SK-N-SH (cell line): ENCODE data around the gene ZNF576. TPM values are rescaled to one million over a fixed set of nuclear protein-coding genes. Genes with fewer than 3 reads are reported as not detected.

Experiments
- CTCF ChIA-PET: fragments of 300-600, 350-600 bp; formaldehyde crosslinking; extraction: SDS; loops from one replicate; lab custom pipeline; 2021; lab: Yijun Ruan, JAX
- POLR2A ChIA-PET: fragments of 350-600 bp; sonication (Branson Sonifier 250); formaldehyde crosslinking; extraction: SDS; loops from one replicate; lab custom pipeline; 2020; ENCODE audit warnings: antibody characterized with exemption, inconsistent platforms; lab: Yijun Ruan, JAX
- DNase-seq: peaks from one replicate; pipeline ENCODE4 v3.0.0; 2012
- H2AFZ ChIP-seq: fragments of 200-600 bp; sonication (generic); 2 replicates; pipeline ENCODE4 v1.8.1; 2016; ENCODE audit warnings: antibody characterized with exemption, mild to moderate bottlenecking, low read depth
- H3F3A ChIP-seq: fragments of 200-600 bp; sonication (generic); replicated peaks from 2 replicates; pipeline ENCODE3; 2016; ENCODE audit warnings: antibody characterized with exemption, mild to moderate bottlenecking; ENCODE audit not compliant: insufficient read depth
- H3K27ac ChIP-seq, 2 experiments: fragments of 200-500 bp in 1 of 2; fragments of 200-600 bp in 1 of 2; sonication (Bioruptor generic) in 1 of 2; sonication (generic), shearing (Covaris generic) in 1 of 2; 2 replicates each; pipeline versions ENCODE4 v1.5.1 to v1.6.1; 2014 to 2016; ENCODE audit warnings: low read depth in 2 of 2, inconsistent platforms in 1 of 2, low read length in 1 of 2, mild to moderate bottlenecking in 1 of 2, mixed read lengths in 1 of 2
- H3K27me3 ChIP-seq: fragments of 200-600 bp; sonication (generic), shearing (Covaris generic); 2 replicates; pipeline ENCODE4 v1.6.1; 2016; ENCODE audit warnings: mixed run types; ENCODE audit not compliant: insufficient read depth
- H3K36me3 ChIP-seq, 2 experiments: fragments of 200-500 bp in 1 of 2; fragments of 200-600 bp in 1 of 2; sonication (Bioruptor generic) in 1 of 2; sonication (generic) in 1 of 2; replicated peaks in 1 of 2; 2 replicates each; pipeline versions ENCODE3 to v1.5.1; 2014 to 2016; ENCODE audit warnings: low read length in 1 of 2, mild to moderate bottlenecking in 1 of 2; ENCODE audit not compliant: insufficient read depth in 2 of 2, control insufficient read depth in 1 of 2
- H3K4me1 ChIP-seq, 2 experiments: fragments of 200-500 bp in 1 of 2; fragments of 200-600 bp in 1 of 2; sonication (Bioruptor generic) in 1 of 2; sonication (generic), shearing (Covaris generic) in 1 of 2; 2 replicates each; pipeline versions ENCODE4 v1.5.1 to v1.6.1; 2014 to 2016; ENCODE audit warnings: low read depth in 1 of 2, low read length in 1 of 2, mixed run types in 1 of 2; ENCODE audit not compliant: insufficient read depth in 2 of 2, control insufficient read depth in 1 of 2
- H3K4me2 ChIP-seq: fragments of 200-600 bp; sonication (generic), shearing (Covaris generic); 2 replicates; pipeline ENCODE4 v1.6.1; 2017; ENCODE audit warnings: mixed run types
- H3K4me3 ChIP-seq, 2 experiments: fragments of 200-500 bp in 1 of 2; fragments of 200-600 bp in 1 of 2; sonication (Bioruptor generic) in 1 of 2; sonication (generic), shearing (Covaris generic) in 1 of 2; 2 replicates each; pipeline versions ENCODE4 v1.5.1 to v1.8.1; 2014 to 2016; ENCODE audit warnings: low read depth in 2 of 2, inconsistent platforms in 1 of 2, low read length in 1 of 2, mild to moderate bottlenecking in 1 of 2, mixed read lengths in 1 of 2, moderate library complexity in 1 of 2
- H3K79me2 ChIP-seq: fragments of 200-600 bp; sonication (generic); 2 replicates; pipeline ENCODE4 v1.8.1; 2017; ENCODE audit warnings: mild to moderate bottlenecking; ENCODE audit not compliant: insufficient read depth
- H3K9ac ChIP-seq: fragments of 200-600 bp; sonication (generic); 2 replicates; pipeline ENCODE4 v1.6.1; 2017; ENCODE audit warnings: mixed run types
- H3K9me2 ChIP-seq: fragments of 200-600 bp; sonication (generic); 2 replicates; pipeline ENCODE4 v1.6.1; 2017; ENCODE audit warnings: mixed run types
- H3K9me3 ChIP-seq: fragments of 200-600 bp; sonication (generic); 2 replicates; pipeline ENCODE4 v1.6.1; 2017; ENCODE audit warnings: mixed run types, mild to moderate bottlenecking, moderate library complexity
- H4K20me1 ChIP-seq: fragments of 200-600 bp; sonication (generic); 2 replicates; pipeline ENCODE4 v1.6.1; 2017; ENCODE audit warnings: mild to moderate bottlenecking, mixed run types; ENCODE audit not compliant: insufficient read depth
- EZH2phosphoT487 ChIP-seq: fragments of 200-600 bp; sonication (generic); IDR thresholded peaks from 2 replicates; pipeline ENCODE4 v1.6.1; 2017; ENCODE audit warnings: low read depth, mixed run types, mild to moderate bottlenecking, antibody characterized with exemption, moderate library complexity, borderline replicate concordance
- FOSL2 ChIP-seq: IDR thresholded peaks from 2 replicates; pipeline ENCODE4 v1.4.0; 2012; ENCODE audit warnings: low read depth, mild to moderate bottlenecking, moderate library complexity, borderline replicate concordance
- FOXJ3 ChIP-seq: sonication (generic); formaldehyde crosslinking; IDR thresholded peaks from 2 replicates; pipeline ENCODE4 v1.5.1; 2020; ENCODE audit warnings: mild to moderate bottlenecking, missing genetic modification reagents
- FOXM1 ChIP-seq: IDR thresholded peaks from 2 replicates; pipeline ENCODE4 v1.4.0; 2012; ENCODE audit warnings: low read depth, mild to moderate bottlenecking
- GABPA ChIP-seq: IDR thresholded peaks from 2 replicates; pipeline ENCODE4 v1.4.0; 2012; ENCODE audit warnings: low read depth, mild to moderate bottlenecking
- GATA2 ChIP-seq: sonication (generic); formaldehyde crosslinking; IDR thresholded peaks from 2 replicates; pipeline ENCODE4 v1.5.0; 2020; ENCODE audit warnings: mild to moderate bottlenecking, missing genetic modification reagents
- MAX ChIP-seq: IDR thresholded peaks from 2 replicates; pipeline ENCODE4 v1.4.0; 2012; ENCODE audit warnings: low read depth
- MXI1 ChIP-seq: IDR thresholded peaks from 2 replicates; pipeline ENCODE4 v1.6.1; 2012; ENCODE audit warnings: mild to moderate bottlenecking, low read depth, low read length, improper control_type of control experiment
- NRF1 ChIP-seq: IDR thresholded peaks from 2 replicates; pipeline ENCODE4 v1.6.1; 2012; ENCODE audit warnings: low read depth, mild to moderate bottlenecking, low read length
- RAD21 ChIP-seq: IDR thresholded peaks from 2 replicates; pipeline ENCODE4 v1.6.1; 2012; ENCODE audit warnings: mild to moderate bottlenecking, low read length
- RXRA ChIP-seq: IDR thresholded peaks from 2 replicates; pipeline ENCODE4 v1.4.0; 2012; ENCODE audit warnings: low read depth, mild to moderate bottlenecking, borderline replicate concordance
- TAF1 ChIP-seq: IDR thresholded peaks from 2 replicates; pipeline ENCODE4 v1.6.1; 2012; ENCODE audit warnings: low read depth, mild to moderate bottlenecking, low read length, moderate library complexity, borderline replicate concordance
- TEAD4 ChIP-seq: IDR thresholded peaks from 2 replicates; pipeline ENCODE4 v1.4.0; 2012; ENCODE audit warnings: mild to moderate bottlenecking, borderline replicate concordance; ENCODE audit not compliant: insufficient read depth
- ZBTB33 ChIP-seq: IDR thresholded peaks from 2 replicates; pipeline ENCODE4 v1.4.0; 2012; ENCODE audit warnings: low read depth, borderline replicate concordance
- WGBS: methylation state at CpG from one replicate; pipeline ENCODE4 v1.1.6; 2017; ENCODE audit warnings: low lambda C conversion rate; 5-methylcytosine and 5-hydroxymethylcytosine counted together
- polyA plus RNA-seq, 3 experiments: library from polyadenylated mRNA; depleted of rRNA; stranded (reverse); fragments of >200 nt; gene quantifications; 2 replicates each; pipeline ENCODE4 v1.2.3, GENCODE V29; 2012
- TF ChIP-seq, protein P1 (sequence below): IDR thresholded peaks from 2 replicates; pipeline ENCODE4; 2012
- TF ChIP-seq, protein P2 (sequence below): fragments of 200-600 bp; sonication (generic); IDR thresholded peaks from 2 replicates; pipeline ENCODE4 v1.6.1; 2017; ENCODE audit warnings: antibody characterized with exemption, mild to moderate bottlenecking, moderate library complexity
- TF ChIP-seq, protein P3 (sequence below): IDR thresholded peaks from 2 replicates; pipeline ENCODE4 v1.4.0; 2012; ENCODE audit warnings: low read depth, borderline replicate concordance
- TF ChIP-seq, protein P4 (sequence below): fragments of 150-350 bp; IDR thresholded peaks from 2 replicates; pipeline ENCODE4 v1.6.1; 2017; ENCODE audit warnings: antibody characterized with exemption, low read length, low read depth, borderline replicate concordance

Gene ZNF576
- polyA plus RNA-seq, 1 of the 3 experiments (the other 2 are of a cell fraction): 12.8 TPM

DNA sequence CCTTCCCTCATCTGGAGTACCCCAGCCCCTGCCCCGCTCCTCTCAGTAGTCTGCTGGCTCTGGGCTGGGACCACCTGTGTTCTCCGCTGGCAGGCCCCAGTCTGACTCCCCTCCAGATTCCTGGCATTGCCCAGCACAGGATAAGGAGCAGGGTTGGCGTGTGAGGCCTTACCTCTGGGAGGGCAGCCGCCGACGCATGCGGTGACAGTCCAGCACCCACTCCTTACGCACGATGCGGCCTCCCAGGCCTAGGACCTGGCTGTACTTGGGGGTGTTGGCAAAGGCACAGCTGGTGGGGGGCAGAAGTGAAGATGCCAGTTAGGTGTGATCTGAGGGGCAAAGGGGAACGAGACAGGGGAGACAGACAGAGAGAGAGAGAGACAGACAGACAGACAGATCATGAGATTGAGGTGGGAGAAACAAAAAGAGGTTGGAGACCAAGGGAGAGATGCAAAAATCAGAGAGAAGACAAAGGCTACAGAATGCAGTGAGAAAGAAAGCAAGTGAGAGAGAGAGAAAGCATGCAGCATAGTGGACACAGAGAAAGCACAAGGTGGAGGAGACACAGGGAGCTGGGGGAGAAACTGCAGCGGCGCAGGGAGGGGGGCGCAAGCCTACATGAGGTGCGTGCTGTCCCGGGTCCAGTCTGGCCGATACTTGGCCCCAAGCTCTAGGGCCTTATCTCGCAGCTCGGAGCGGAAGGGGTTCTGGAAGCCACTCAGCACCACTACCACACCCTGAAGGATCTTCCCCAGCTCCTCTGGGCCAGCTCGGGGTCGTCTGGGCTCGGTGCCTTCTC is 44.8 kb upstream of the ZNF576 start (continued):
- no peak for TF ChIP-seq TAF1
- TF ChIP-seq, protein P1, sequence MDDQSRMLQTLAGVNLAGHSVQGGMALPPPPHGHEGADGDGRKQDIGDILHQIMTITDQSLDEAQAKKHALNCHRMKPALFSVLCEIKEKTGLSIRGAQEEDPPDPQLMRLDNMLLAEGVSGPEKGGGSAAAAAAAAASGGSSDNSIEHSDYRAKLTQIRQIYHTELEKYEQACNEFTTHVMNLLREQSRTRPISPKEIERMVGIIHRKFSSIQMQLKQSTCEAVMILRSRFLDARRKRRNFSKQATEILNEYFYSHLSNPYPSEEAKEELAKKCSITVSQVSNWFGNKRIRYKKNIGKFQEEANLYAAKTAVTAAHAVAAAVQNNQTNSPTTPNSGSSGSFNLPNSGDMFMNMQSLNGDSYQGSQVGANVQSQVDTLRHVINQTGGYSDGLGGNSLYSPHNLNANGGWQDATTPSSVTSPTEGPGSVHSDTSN: no peak

- Histone ChIP-seq H3K4me1 (no peaks in the 10 kb centered on the region), H3F3A (peaks cover 13% of the 10 kb centered on the region), H3K27ac (no peak overlapping the region), H3K9me3 (no peaks in the 10 kb centered on the region), H3K9ac (no peak overlapping the region), H3K4me2 (no peak overlapping the region), H3K36me3 (peaks cover 18 to 46% of the 10 kb centered on the region in 2 experiments), H3K79me2 (no peaks in the 10 kb centered on the region; the same call in 1 of the 2 replicates), H3K27me3 (no peaks in the 10 kb centered on the region), H3K4me3 (no peak overlapping the region), H3K9me2 (no peaks in the 10 kb centered on the region), H2AFZ (no peak overlapping the region), H4K20me1 (no peaks in the 10 kb centered on the region)
- DNase-seq: no peak
- ChIA-PET CTCF (interaction anchor here (2.1 to 8.5 kb wide), 2 partner anchors 33 to 43 kb away, joined by 9 to 104 read pairs; partner anchors contain the start of genes IRGQ and ZNF576), POLR2A (no interaction called here)
- TF ChIP-seq, protein P2, sequence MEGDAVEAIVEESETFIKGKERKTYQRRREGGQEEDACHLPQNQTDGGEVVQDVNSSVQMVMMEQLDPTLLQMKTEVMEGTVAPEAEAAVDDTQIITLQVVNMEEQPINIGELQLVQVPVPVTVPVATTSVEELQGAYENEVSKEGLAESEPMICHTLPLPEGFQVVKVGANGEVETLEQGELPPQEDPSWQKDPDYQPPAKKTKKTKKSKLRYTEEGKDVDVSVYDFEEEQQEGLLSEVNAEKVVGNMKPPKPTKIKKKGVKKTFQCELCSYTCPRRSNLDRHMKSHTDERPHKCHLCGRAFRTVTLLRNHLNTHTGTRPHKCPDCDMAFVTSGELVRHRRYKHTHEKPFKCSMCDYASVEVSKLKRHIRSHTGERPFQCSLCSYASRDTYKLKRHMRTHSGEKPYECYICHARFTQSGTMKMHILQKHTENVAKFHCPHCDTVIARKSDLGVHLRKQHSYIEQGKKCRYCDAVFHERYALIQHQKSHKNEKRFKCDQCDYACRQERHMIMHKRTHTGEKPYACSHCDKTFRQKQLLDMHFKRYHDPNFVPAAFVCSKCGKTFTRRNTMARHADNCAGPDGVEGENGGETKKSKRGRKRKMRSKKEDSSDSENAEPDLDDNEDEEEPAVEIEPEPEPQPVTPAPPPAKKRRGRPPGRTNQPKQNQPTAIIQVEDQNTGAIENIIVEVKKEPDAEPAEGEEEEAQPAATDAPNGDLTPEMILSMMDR: no peak
- no peak for TF ChIP-seq EZH2phosphoT487
- TF ChIP-seq RAD21: no peak
- TF ChIP-seq NRF1: no peak
- TF ChIP-seq GABPA: no peak
- no CpG with 5 or more reads among the region's 3 CpGs for WGBS
Measured at GRCh38 chr19:43552198-43552450, 44.3 kb upstream of the ZNF576 start.

DNA sequence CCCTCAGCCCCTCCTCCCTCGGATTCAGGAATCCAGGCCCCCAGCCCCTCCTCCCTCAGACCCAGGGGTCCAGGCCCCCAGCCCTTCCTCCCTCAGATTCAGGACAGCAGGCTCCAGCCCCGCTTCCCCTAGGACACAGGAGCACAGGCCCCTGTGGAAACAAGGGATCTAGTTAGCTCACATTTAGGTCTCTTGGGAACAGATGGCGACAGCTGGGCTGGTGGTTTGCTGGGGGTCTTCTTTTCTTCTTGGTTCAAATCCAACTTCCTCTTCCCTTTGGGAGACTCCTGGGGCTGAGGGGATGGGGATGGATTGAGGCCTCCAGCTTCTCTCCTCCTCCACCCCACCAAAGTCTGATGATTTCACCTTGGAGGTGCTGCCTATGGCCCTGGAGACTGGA is 43.8 kb upstream of the ZNF576 start:
- no peaks in the 10 kb centered on the region for H3K27me3 ChIP-seq
- WGBS: 91% methylated on average over 1 of the region's 3 CpGs
- no peak for TF ChIP-seq RXRA
- TF ChIP-seq ZBTB33: no peak
- TF ChIP-seq MXI1: no peak
- TF ChIP-seq FOXJ3 (CRISPR knock-in tag): no peak
- no peak for TF ChIP-seq GATA2 (CRISPR knock-in tag)
- no peak for TF ChIP-seq TAF1
- TF ChIP-seq MAX: no peak
- TF ChIP-seq, protein P3, sequence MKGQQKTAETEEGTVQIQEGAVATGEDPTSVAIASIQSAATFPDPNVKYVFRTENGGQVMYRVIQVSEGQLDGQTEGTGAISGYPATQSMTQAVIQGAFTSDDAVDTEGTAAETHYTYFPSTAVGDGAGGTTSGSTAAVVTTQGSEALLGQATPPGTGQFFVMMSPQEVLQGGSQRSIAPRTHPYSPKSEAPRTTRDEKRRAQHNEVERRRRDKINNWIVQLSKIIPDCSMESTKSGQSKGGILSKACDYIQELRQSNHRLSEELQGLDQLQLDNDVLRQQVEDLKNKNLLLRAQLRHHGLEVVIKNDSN: no peak
- TF ChIP-seq FOSL2: no peak
- TF ChIP-seq, protein P4, sequence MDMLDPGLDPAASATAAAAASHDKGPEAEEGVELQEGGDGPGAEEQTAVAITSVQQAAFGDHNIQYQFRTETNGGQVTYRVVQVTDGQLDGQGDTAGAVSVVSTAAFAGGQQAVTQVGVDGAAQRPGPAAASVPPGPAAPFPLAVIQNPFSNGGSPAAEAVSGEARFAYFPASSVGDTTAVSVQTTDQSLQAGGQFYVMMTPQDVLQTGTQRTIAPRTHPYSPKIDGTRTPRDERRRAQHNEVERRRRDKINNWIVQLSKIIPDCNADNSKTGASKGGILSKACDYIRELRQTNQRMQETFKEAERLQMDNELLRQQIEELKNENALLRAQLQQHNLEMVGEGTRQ: no peak
- no peak for TF ChIP-seq TEAD4
- no peak for TF ChIP-seq FOXM1

More for the DNA sequence above, 43.8 kb upstream of the ZNF576 start:
- Histone ChIP-seq H4K20me1 (no peaks in the 10 kb centered on the region), H3K4me1 (no peaks in the 10 kb centered on the region), H3F3A (peaks cover 18% of the 10 kb centered on the region), H3K4me3 (no peak overlapping the region), H3K27ac (no peak overlapping the region), H3K9me3 (no peaks in the 10 kb centered on the region), H3K4me2 (no peak overlapping the region), H3K9ac (no peak overlapping the region), H2AFZ (no peak overlapping the region), H3K79me2 (no peaks in the 10 kb centered on the region; the same call in 1 of the 2 replicates), H3K9me2 (no peaks in the 10 kb centered on the region), H3K36me3 (peaks cover 18 to 46% of the 10 kb centered on the region in 2 experiments)
- CTCF ChIA-PET: interaction anchor here (1.6 to 8.5 kb wide), 4 partner anchors 23 to 106 kb away, joined by 5 to 104 read pairs (median 26); partner anchors contain the start of genes IRGQ, PINLYP, XRCC1 and ZNF576
- POLR2A ChIA-PET: no interaction called here
- DNase-seq: no peak
